ENCODE results near the gene KRTAP5-11.
"Not testable (repeated sequence)": the region's sequence is repeated elsewhere in the genome, so short reads cannot be mapped to it uniquely, and the experiment has no call there.

Gene KRTAP5-11

GRCh38 chr11:71572811-71573210 lies 9.9 kb downstream of the KRTAP5-11 start:
- TF ChIP-seq CTCF (IDR thresholded peaks at IDR 0.05; ENCODE audit: low read depth, low read length, missing control alignments), result no peak
- no peaks in the 10 kb centered on the region for H3K36me3 ChIP-seq (replicated peaks)
- no peaks in the 10 kb centered on the region for H3K27me3 ChIP-seq (replicated peaks)
- DNase-seq, result no peak
- H3K27ac ChIP-seq, result no peak overlapping the region
- in situ Hi-C loops (cut with HindIII; ENCODE audit: low pct_ligation_motif_present, low sequenced_read_pairs), result no loop called here
- H3K4me3 ChIP-seq (ENCODE audit: low read depth, low read length), result no peak overlapping the region

GRCh38 chr11:71571101-71571850 lies 11.4 kb downstream of the KRTAP5-11 start:
- in situ Hi-C loops (cut with HindIII; ENCODE audit: low pct_ligation_motif_present, low sequenced_read_pairs); H3K27me3 ChIP-seq (replicated peaks); H3K36me3 ChIP-seq (replicated peaks); DNase-seq; H3K27ac ChIP-seq; H3K4me3 ChIP-seq (ENCODE audit: low read depth, low read length): not testable (repeated sequence)

GRCh38 chr11:71568704-71569349 lies 13.8 kb downstream of the KRTAP5-11 start:
- no peaks in the 10 kb centered on the region for H3K27me3 ChIP-seq (replicated peaks)
- H3K36me3 ChIP-seq (replicated peaks), result no peaks in the 10 kb centered on the region
- H3K4me3 ChIP-seq (ENCODE audit: low read depth, low read length), result no peak overlapping the region
- in situ Hi-C loops (cut with HindIII; ENCODE audit: low pct_ligation_motif_present, low sequenced_read_pairs), result no loop called here
- no peak for TF ChIP-seq CTCF (IDR thresholded peaks at IDR 0.05; ENCODE audit: low read depth, low read length, missing control alignments)
- no peak overlapping the region for H3K27ac ChIP-seq
- DNase-seq, result peak; percentile 10

- H3K36me3 ChIP-seq (replicated peaks); in situ Hi-C loops (cut with HindIII; ENCODE audit: low pct_ligation_motif_present, low sequenced_read_pairs); H3K27ac ChIP-seq; H3K27me3 ChIP-seq (replicated peaks); DNase-seq; H3K4me3 ChIP-seq (ENCODE audit: low read depth, low read length): not testable (repeated sequence)
These were observed 15.0 kb downstream of the KRTAP5-11 start for GRCh38 chr11:71567633-71568032.

- H3K27ac ChIP-seq; in situ Hi-C loops (cut with HindIII; ENCODE audit: low pct_ligation_motif_present, low sequenced_read_pairs); H3K27me3 ChIP-seq (replicated peaks); DNase-seq; H3K4me3 ChIP-seq (ENCODE audit: low read depth, low read length); H3K36me3 ChIP-seq (replicated peaks): not testable (repeated sequence)
These were observed 15.8 kb downstream of the KRTAP5-11 start for GRCh38 chr11:71566626-71567599.

GRCh38 chr11:71566081-71566620 lies 16.5 kb downstream of the KRTAP5-11 start:
- Histone ChIP-seq H3K4me3 (ENCODE audit: low read depth, low read length) (no peak overlapping the region), H3K27me3 (replicated peaks) (no peaks in the 10 kb centered on the region), H3K27ac (no peak overlapping the region), H3K36me3 (replicated peaks) (no peaks in the 10 kb centered on the region)
- in situ Hi-C loops (cut with HindIII; ENCODE audit: low pct_ligation_motif_present, low sequenced_read_pairs), result no loop called here
- no peak for DNase-seq
- TF ChIP-seq CTCF (IDR thresholded peaks at IDR 0.05; ENCODE audit: low read depth, low read length, missing control alignments), result no peak

GRCh38 chr11:71565263-71565662 lies 17.4 kb downstream of the KRTAP5-11 start, which contains the start of gene KRTAP5-10:
TSS of gene KRTAP5-10 (plus strand) at chr11:71565563. CDS start at chr11:71565588, 25 bp downstream.
- DNase-seq, result no peak
- TF ChIP-seq CTCF (IDR thresholded peaks at IDR 0.05; ENCODE audit: low read depth, low read length, missing control alignments), result no peak
- in situ Hi-C loops (cut with HindIII; ENCODE audit: low pct_ligation_motif_present, low sequenced_read_pairs), result no loop called here
- no peaks in the 10 kb centered on the region for H3K36me3 ChIP-seq (replicated peaks)
- no peaks in the 10 kb centered on the region for H3K27me3 ChIP-seq (replicated peaks)
- no peak within 1 kb of the TSS for H3K4me3 ChIP-seq (ENCODE audit: low read depth, low read length)
- no peak within 1 kb of the TSS for H3K27ac ChIP-seq
